PFSK-1 (cell line): ENCODE results near the gene TEAD3.

Source experiments
- FOXP2 ChIP-seq: optimal IDR thresholded peaks from 2 replicates; pipeline ENCODE3; 2011; ENCODE audit warnings: borderline replicate concordance, control low read depth, inconsistent platforms; ENCODE audit not compliant: insufficient read depth; ENCODE audit errors: extremely low read length, extremely low read depth
- POLR2AphosphoS5 ChIP-seq: IDR thresholded peaks from 2 replicates; pipeline ENCODE4 v1.6.1; 2012; ENCODE audit warnings: low read depth, mild to moderate bottlenecking, control low read depth, low read length, moderate library complexity
- SIN3A ChIP-seq: IDR thresholded peaks from 2 replicates; pipeline ENCODE4 v1.6.1; 2012; ENCODE audit warnings: mild to moderate bottlenecking, low read length, moderate library complexity, borderline replicate concordance; ENCODE audit not compliant: insufficient read depth
- TAF1 ChIP-seq: IDR thresholded peaks from 2 replicates; pipeline ENCODE4 v1.6.1; 2012; ENCODE audit warnings: low read length, control low read depth, borderline replicate concordance; ENCODE audit not compliant: insufficient read depth
- TF ChIP-seq, protein P1 (sequence below), 2 experiments: IDR thresholded peaks; 2 replicates each; pipeline versions ENCODE4 v1.6.1 to v1.8.0; 2011 to 2012; ENCODE audit warnings: low read depth in 2 of 2, low read length in 2 of 2, control low read depth in 1 of 2, inconsistent platforms in 1 of 2, mild to moderate bottlenecking in 1 of 2, moderate library complexity in 1 of 2; ENCODE audit not compliant: insufficient read depth in 1 of 2

Gene TEAD3

DNA sequence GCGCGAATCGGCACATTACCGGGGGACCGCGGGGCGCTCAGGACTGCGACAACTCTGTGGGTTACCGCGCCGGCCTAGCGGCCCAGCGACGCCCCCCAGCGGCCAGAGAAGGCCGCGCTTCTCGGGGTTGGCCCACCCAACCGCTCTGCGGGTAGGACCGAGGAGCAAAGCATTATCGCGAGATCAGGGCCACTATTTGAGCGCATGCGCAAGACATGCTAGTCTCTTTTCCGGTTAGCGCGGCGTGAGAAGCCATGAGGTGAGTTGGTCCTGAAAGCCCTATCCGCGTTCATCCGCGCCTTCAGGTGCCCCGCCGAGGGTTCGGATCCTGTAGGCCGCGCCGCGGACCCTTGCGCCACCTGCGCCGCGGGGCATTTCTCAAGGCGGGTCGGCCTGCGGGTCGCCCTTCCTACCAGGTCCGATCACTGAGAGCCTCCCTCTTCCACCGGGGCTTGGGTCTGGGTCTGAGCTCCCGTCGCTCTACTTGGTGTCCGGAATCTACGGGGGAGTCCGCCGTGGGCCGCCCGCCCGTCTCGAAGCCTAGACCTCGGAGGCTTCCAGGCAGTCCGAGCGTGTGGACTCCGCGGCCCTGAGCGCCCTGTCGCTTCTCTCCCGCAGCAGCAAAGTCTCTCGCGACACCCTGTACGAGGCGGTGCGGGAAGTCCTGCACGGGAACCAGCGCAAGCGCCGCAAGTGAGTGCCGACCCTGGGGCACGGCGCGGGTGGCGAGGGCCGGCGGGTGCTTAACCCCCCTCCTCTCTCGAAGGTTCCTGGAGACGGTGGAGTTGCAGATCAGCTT, 28.5 kb downstream of the TEAD3 start, which contains the start of gene RPL10A:
Gene RPL10A (plus strand): TSS at position 221 of the 799 bp plus-strand sequence. CDS start 34 bp downstream, at position 255.
- TF ChIP-seq FOXP2 = no peak
- peak; percentile 100 for TF ChIP-seq POLR2AphosphoS5
- TF ChIP-seq, protein P1, sequence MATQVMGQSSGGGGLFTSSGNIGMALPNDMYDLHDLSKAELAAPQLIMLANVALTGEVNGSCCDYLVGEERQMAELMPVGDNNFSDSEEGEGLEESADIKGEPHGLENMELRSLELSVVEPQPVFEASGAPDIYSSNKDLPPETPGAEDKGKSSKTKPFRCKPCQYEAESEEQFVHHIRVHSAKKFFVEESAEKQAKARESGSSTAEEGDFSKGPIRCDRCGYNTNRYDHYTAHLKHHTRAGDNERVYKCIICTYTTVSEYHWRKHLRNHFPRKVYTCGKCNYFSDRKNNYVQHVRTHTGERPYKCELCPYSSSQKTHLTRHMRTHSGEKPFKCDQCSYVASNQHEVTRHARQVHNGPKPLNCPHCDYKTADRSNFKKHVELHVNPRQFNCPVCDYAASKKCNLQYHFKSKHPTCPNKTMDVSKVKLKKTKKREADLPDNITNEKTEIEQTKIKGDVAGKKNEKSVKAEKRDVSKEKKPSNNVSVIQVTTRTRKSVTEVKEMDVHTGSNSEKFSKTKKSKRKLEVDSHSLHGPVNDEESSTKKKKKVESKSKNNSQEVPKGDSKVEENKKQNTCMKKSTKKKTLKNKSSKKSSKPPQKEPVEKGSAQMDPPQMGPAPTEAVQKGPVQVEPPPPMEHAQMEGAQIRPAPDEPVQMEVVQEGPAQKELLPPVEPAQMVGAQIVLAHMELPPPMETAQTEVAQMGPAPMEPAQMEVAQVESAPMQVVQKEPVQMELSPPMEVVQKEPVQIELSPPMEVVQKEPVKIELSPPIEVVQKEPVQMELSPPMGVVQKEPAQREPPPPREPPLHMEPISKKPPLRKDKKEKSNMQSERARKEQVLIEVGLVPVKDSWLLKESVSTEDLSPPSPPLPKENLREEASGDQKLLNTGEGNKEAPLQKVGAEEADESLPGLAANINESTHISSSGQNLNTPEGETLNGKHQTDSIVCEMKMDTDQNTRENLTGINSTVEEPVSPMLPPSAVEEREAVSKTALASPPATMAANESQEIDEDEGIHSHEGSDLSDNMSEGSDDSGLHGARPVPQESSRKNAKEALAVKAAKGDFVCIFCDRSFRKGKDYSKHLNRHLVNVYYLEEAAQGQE (IDR thresholded peaks at IDR 0.05; ENCODE audit: insufficient read depth in 1 of 2, low read depth in 2 of 2, low read length in 2 of 2) = peak; percentile 68 to 72
- TF ChIP-seq SIN3A = peak; percentile 97
- TF ChIP-seq TAF1 = peak; percentile 100

DNA sequence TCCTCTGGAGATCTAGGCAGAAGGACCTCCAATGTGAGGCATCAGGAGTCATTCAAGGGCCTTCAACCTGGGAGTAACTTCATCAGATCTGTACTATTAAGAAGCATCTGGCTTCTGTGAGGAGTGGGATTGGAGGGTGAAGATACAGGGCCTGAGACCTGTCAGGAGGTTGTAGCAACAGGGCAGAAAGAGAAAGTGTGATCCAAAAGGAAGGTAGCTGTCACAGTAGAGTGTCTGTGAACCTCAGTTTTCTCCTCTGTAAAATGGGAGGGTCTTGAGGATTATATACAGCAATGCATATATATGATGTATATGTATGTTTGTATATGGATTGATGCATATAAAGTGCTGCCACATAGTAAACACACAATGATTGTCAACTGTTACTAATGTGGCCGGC, 31.2 kb downstream of the TEAD3 start:
- TF ChIP-seq SIN3A (no peak), POLR2AphosphoS5 (no peak), FOXP2 (no peak), TAF1 (no peak)
- TF ChIP-seq, protein P1 (IDR thresholded peaks at IDR 0.05; ENCODE audit: insufficient read depth in 1 of 2, low read depth in 2 of 2, low read length in 2 of 2) = no peak

DNA sequence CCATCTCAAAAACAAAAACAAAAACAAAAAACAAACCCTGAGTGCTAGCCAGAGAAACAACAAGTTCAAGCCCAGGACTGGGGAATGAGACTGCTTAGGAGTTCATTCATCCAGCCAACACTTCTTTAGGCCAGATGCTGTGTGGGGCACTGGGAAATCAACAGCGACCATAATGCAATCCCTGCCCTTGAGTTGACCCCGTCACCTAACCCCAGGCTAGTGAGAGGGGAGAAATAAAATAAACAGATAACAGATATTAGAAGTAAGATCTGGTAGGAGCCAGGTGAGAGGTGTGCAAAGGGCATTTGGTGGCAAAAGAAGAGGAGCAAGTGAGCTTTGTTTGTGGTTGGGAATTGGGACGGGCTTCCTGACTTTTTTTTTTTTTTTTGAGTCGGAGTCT, 33.6 kb downstream of the TEAD3 start:
- TF ChIP-seq, protein P1 (IDR thresholded peaks at IDR 0.05; ENCODE audit: insufficient read depth in 1 of 2, low read depth in 2 of 2, low read length in 2 of 2) = no peak
- no peak for TF ChIP-seq POLR2AphosphoS5
- TF ChIP-seq TAF1 = no peak
- TF ChIP-seq SIN3A = no peak
- no peak for TF ChIP-seq FOXP2

DNA sequence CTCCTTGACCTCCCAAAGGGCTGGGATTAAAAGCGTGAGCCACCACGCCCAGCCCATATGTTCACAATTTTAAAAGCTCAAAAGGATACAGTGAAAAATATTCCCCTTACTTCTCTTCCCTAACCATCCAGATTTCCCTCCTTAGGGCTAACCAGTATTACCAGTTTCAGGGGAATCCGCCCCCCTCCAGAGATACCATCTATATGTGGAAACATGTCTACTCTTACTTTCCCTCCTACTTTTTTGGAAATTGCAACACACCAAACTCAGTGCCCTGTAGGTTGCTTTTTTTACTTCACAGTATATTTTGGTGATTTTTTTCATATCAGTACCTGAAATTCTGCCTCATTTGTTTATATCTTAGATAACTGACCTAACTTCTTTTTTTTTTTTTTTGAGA, 35.6 kb downstream of the TEAD3 start:
- TF ChIP-seq POLR2AphosphoS5 (no peak), FOXP2 (no peak), TAF1 (no peak), SIN3A (no peak)
- TF ChIP-seq, protein P1 (IDR thresholded peaks at IDR 0.05; ENCODE audit: insufficient read depth in 1 of 2, low read depth in 2 of 2, low read length in 2 of 2) = no peak
